Liver (tissue), 9 donors: Measurements from ENCODE around the gene APLN. TPM values are rescaled to one million over a fixed set of nuclear protein-coding genes. Genes with fewer than 3 reads are reported as not detected.

ENCODE experiments used
- DNase-seq: peaks from one replicate; pipeline ENCODE4 v3.0.0-alpha.2; 2017; ENCODE audit warnings: low spot score
- H3K27ac ChIP-seq, 2 donors: one replicate each; pipeline ENCODE4 v1.7.0; 2013; ENCODE audit warnings: inconsistent platforms in 2 of 2, low read length in 2 of 2, control low read depth in 1 of 2, low read depth in 1 of 2, mild to moderate bottlenecking in 1 of 2
- H3K27me3 ChIP-seq, 4 donors: one replicate each; pipeline versions ENCODE4 v1.6.1 to v1.7.0; 2013; ENCODE audit warnings: low read length in 3 of 4, inconsistent platforms in 1 of 4, mild to moderate bottlenecking in 1 of 4, moderate library complexity in 1 of 4; ENCODE audit not compliant: control insufficient read depth in 4 of 4, insufficient read depth in 4 of 4
- H3K36me3 ChIP-seq, 4 donors: one replicate each; pipeline versions ENCODE4 v1.6.1 to v1.7.0; 2013; ENCODE audit warnings: low read length in 3 of 4, mild to moderate bottlenecking in 3 of 4, low read depth in 1 of 4, moderate library complexity in 1 of 4; ENCODE audit not compliant: control insufficient read depth in 4 of 4, insufficient read depth in 3 of 4
- H3K4me1 ChIP-seq, 4 donors: one replicate each; pipeline versions ENCODE4 v1.6.1 to v1.7.0; 2013; ENCODE audit warnings: low read length in 3 of 4, mild to moderate bottlenecking in 3 of 4, moderate library complexity in 1 of 4; ENCODE audit not compliant: control insufficient read depth in 4 of 4, insufficient read depth in 4 of 4
- H3K4me3 ChIP-seq, 3 donors: one replicate each; pipeline versions ENCODE4 v1.6.1 to v1.7.0; 2013; ENCODE audit warnings: low read length in 3 of 3, control low read depth in 1 of 3, low read depth in 1 of 3, mild to moderate bottlenecking in 1 of 3
- H3K9ac ChIP-seq, 2 donors: one replicate each; pipeline ENCODE4 v1.7.0; 2013; ENCODE audit warnings: low read length in 2 of 2, mild to moderate bottlenecking in 2 of 2, moderate library complexity in 2 of 2, control low read depth in 1 of 2, low read depth in 1 of 2
- H3K9me3 ChIP-seq, 4 donors: one replicate each; pipeline versions ENCODE4 v1.6.1 to v1.7.0; 2013; ENCODE audit warnings: low read length in 3 of 4; ENCODE audit not compliant: control insufficient read depth in 4 of 4
- EGR1 ChIP-seq, 2 donors: IDR thresholded peaks; 2 replicates each; pipeline ENCODE4 v1.6.1; 2016 to 2018; ENCODE audit warnings: antibody characterized with exemption in 2 of 2, low read depth in 2 of 2
- FOXA1 ChIP-seq: IDR thresholded peaks from 2 replicates; pipeline ENCODE4 v1.6.1; 2016; ENCODE audit warnings: antibody characterized with exemption
- FOXA2 ChIP-seq: IDR thresholded peaks from 2 replicates; pipeline ENCODE4 v1.6.1; 2016; ENCODE audit warnings: antibody characterized with exemption
- GABPA ChIP-seq, 2 donors: IDR thresholded peaks in 1 of 2; conservative IDR thresholded peaks in 1 of 2; 2 replicates each; pipeline ENCODE4 v1.6.1; 2016; ENCODE audit warnings: antibody characterized with exemption in 2 of 2, mild to moderate bottlenecking in 1 of 2, moderate library complexity in 1 of 2
- HNF4A ChIP-seq, 2 donors: conservative IDR thresholded peaks; 2 replicates each; pipeline ENCODE4 v1.6.1; 2016; ENCODE audit warnings: antibody characterized with exemption in 2 of 2, mild to moderate bottlenecking in 2 of 2
- HNF4G ChIP-seq: IDR thresholded peaks from 2 replicates; pipeline ENCODE4 v1.6.1; 2016; ENCODE audit warnings: antibody characterized with exemption
- JUND ChIP-seq, 2 donors: IDR thresholded peaks; 2 replicates each; pipeline ENCODE4 v1.6.1; 2016; ENCODE audit warnings: antibody characterized with exemption in 2 of 2
- MAX ChIP-seq: IDR thresholded peaks from 2 replicates; pipeline ENCODE4 v1.6.1; 2016; ENCODE audit warnings: antibody characterized with exemption
- NR2F2 ChIP-seq: IDR thresholded peaks from 2 replicates; pipeline ENCODE4 v1.6.1; 2016; ENCODE audit warnings: antibody characterized with exemption
- RAD21 ChIP-seq, 2 donors: IDR thresholded peaks; 2 replicates each; pipeline ENCODE4 v1.6.1; 2016; ENCODE audit warnings: antibody characterized with exemption in 2 of 2, mild to moderate bottlenecking in 2 of 2
- RXRA ChIP-seq, 2 donors: IDR thresholded peaks; 2 replicates each; pipeline ENCODE4 v1.6.1; 2017 to 2018; ENCODE audit warnings: antibody characterized with exemption in 2 of 2, mild to moderate bottlenecking in 1 of 2
- SP1 ChIP-seq: IDR thresholded peaks from 2 replicates; pipeline ENCODE4 v1.6.1; 2018; ENCODE audit warnings: antibody characterized with exemption, mild to moderate bottlenecking
- TAF1 ChIP-seq: conservative IDR thresholded peaks from 2 replicates; pipeline ENCODE4 v1.6.1; 2016; ENCODE audit warnings: antibody characterized with exemption, mild to moderate bottlenecking
- YY1 ChIP-seq: IDR thresholded peaks from 2 replicates; pipeline ENCODE4 v1.6.1; 2016; ENCODE audit warnings: antibody characterized with exemption, mild to moderate bottlenecking
- WGBS: extraction: QIAGEN DNeasy Blood & Tissue Kit; methylation state at CpG from one replicate; pipeline ENCODE4 v1.1.7; 2013; 5-methylcytosine and 5-hydroxymethylcytosine counted together
- polyA plus RNA-seq, 2 donors: library from polyadenylated mRNA; stranded (reverse) in 1 of 2; unstranded in 1 of 2; fragments of 200-250 nt in 1 of 2; fragments of >200 nt in 1 of 2; fragmentation: Nextera tagmentation in 1 of 2; extraction: Ambion mirVana in 1 of 2; gene quantifications; one replicate each; pipeline versions ENCODE4 v1.2.1 to v1.2.3, GENCODE V29; 2013 to 2015
- total RNA-seq, 2 donors: library from RNA; depleted of rRNA; stranded (reverse); fragments of >200 nt; gene quantifications; one replicate each; pipeline ENCODE4 v1.2.3, GENCODE V29; 2014
- TF ChIP-seq, protein P1 (sequence below): IDR thresholded peaks from 2 replicates; pipeline ENCODE4 v1.6.1; 2016; ENCODE audit warnings: antibody characterized with exemption
- TF ChIP-seq, protein P2 (sequence below): IDR thresholded peaks from 2 replicates; pipeline ENCODE4 v1.6.1; 2016; ENCODE audit warnings: antibody characterized with exemption, mild to moderate bottlenecking
- TF ChIP-seq, protein P3 (sequence below): IDR thresholded peaks from 2 replicates; pipeline ENCODE4 v1.6.1; 2016; ENCODE audit warnings: antibody characterized with exemption
- TF ChIP-seq, protein P4 (sequence below): fragments of 150-350 bp; IDR thresholded peaks from 2 replicates; pipeline ENCODE4 v1.5.1; 2017; ENCODE audit warnings: improper control_type of control experiment, low read depth, low read length; ENCODE audit not compliant: missing input control
- donor health status: healthy.
- donor health status: healthy.
- donor health status: healthy.
- donor health status: healthy.
- donor health status: healthy.

Gene APLN
- total and polyA plus RNA-seq, 4 donors: 0.19 to 0.33 TPM; not detected in 2

DNA sequence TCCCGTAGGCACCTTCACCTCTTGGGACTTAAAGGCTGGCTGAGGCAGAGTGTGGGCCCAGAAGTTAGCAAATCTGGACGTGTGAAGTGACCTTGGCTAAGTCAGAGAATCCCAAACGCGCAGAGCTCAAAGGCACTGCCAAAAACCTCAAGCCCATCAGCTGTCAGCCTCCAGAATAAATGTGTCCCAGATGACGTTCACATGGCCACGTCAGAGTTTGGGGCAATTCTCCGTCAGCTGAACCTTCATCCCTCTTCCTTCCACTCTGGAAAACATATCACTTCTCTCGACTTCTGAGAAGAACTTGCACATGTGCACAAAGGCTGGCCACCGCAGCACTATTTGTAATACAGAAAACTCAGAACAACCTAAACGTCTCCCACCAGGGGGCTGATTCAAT is 35.7 kb upstream of the APLN start:
- no peaks in the 10 kb centered on the region for H3K27me3 ChIP-seq
- peaks cover 0 to 4% (median 3%) of the 10 kb centered on the region in 4 donors for H3K4me1 ChIP-seq
- no peak for DNase-seq
- H3K9ac ChIP-seq: no peak overlapping the region
- no peaks in the 10 kb centered on the region for H3K9me3 ChIP-seq
- TF ChIP-seq, protein P1, sequence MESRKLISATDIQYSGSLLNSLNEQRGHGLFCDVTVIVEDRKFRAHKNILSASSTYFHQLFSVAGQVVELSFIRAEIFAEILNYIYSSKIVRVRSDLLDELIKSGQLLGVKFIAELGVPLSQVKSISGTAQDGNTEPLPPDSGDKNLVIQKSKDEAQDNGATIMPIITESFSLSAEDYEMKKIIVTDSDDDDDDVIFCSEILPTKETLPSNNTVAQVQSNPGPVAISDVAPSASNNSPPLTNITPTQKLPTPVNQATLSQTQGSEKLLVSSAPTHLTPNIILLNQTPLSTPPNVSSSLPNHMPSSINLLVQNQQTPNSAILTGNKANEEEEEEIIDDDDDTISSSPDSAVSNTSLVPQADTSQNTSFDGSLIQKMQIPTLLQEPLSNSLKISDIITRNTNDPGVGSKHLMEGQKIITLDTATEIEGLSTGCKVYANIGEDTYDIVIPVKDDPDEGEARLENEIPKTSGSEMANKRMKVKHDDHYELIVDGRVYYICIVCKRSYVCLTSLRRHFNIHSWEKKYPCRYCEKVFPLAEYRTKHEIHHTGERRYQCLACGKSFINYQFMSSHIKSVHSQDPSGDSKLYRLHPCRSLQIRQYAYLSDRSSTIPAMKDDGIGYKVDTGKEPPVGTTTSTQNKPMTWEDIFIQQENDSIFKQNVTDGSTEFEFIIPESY: no peak
- TF ChIP-seq, protein P2, sequence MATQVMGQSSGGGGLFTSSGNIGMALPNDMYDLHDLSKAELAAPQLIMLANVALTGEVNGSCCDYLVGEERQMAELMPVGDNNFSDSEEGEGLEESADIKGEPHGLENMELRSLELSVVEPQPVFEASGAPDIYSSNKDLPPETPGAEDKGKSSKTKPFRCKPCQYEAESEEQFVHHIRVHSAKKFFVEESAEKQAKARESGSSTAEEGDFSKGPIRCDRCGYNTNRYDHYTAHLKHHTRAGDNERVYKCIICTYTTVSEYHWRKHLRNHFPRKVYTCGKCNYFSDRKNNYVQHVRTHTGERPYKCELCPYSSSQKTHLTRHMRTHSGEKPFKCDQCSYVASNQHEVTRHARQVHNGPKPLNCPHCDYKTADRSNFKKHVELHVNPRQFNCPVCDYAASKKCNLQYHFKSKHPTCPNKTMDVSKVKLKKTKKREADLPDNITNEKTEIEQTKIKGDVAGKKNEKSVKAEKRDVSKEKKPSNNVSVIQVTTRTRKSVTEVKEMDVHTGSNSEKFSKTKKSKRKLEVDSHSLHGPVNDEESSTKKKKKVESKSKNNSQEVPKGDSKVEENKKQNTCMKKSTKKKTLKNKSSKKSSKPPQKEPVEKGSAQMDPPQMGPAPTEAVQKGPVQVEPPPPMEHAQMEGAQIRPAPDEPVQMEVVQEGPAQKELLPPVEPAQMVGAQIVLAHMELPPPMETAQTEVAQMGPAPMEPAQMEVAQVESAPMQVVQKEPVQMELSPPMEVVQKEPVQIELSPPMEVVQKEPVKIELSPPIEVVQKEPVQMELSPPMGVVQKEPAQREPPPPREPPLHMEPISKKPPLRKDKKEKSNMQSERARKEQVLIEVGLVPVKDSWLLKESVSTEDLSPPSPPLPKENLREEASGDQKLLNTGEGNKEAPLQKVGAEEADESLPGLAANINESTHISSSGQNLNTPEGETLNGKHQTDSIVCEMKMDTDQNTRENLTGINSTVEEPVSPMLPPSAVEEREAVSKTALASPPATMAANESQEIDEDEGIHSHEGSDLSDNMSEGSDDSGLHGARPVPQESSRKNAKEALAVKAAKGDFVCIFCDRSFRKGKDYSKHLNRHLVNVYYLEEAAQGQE: no peak
- TF ChIP-seq TAF1 (no peak), YY1 (no peak), HNF4G (no peak), SP1 (no peak), EGR1 (IDR thresholded peaks at IDR 0.05; ENCODE audit: low read depth in 2 of 2) (no peak), RXRA (IDR thresholded peaks at IDR 0.05) (no peak), RAD21 (IDR thresholded peaks at IDR 0.05) (no peak), FOXA2 (no peak), NR2F2 (no peak), MAX (no peak), GABPA (IDR thresholded peaks at IDR 0.05 in 1 of 2, conservative IDR thresholded peaks at IDR 0.05 in 1 of 2) (no peak), JUND (IDR thresholded peaks at IDR 0.05) (no peak), FOXA1 (no peak), HNF4A (conservative IDR thresholded peaks at IDR 0.05) (no peak)
- TF ChIP-seq, protein P3, sequence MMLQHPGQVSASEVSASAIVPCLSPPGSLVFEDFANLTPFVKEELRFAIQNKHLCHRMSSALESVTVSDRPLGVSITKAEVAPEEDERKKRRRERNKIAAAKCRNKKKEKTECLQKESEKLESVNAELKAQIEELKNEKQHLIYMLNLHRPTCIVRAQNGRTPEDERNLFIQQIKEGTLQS: no peak
- TF ChIP-seq, protein P4, sequence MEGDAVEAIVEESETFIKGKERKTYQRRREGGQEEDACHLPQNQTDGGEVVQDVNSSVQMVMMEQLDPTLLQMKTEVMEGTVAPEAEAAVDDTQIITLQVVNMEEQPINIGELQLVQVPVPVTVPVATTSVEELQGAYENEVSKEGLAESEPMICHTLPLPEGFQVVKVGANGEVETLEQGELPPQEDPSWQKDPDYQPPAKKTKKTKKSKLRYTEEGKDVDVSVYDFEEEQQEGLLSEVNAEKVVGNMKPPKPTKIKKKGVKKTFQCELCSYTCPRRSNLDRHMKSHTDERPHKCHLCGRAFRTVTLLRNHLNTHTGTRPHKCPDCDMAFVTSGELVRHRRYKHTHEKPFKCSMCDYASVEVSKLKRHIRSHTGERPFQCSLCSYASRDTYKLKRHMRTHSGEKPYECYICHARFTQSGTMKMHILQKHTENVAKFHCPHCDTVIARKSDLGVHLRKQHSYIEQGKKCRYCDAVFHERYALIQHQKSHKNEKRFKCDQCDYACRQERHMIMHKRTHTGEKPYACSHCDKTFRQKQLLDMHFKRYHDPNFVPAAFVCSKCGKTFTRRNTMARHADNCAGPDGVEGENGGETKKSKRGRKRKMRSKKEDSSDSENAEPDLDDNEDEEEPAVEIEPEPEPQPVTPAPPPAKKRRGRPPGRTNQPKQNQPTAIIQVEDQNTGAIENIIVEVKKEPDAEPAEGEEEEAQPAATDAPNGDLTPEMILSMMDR: no peak
- no peak overlapping the region for H3K27ac ChIP-seq
- H3K4me3 ChIP-seq: no peak overlapping the region
- 90% methylated on average over 10 of the region's 10 CpGs for WGBS
- H3K36me3 ChIP-seq: no peaks in the 10 kb centered on the region

DNA sequence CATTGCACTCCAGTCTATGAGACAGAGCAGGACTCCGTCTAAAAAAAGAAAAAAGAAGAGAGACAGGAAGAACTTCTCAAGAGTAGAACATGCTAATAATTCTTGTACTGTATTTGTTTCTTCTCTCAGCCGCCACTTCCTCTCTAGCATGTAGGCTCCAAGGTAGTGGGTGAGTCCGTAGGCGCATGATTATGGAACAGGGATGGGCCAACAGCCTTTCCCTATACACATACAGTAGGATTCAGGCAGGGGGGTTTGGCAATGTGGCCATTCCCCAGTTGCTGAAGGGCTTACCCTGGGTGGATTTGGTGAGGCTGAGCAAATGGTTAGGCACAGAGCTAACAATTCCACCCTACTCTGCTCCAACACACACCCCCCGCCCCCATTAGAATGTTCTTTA is 35.0 kb upstream of the APLN start:
- Histone ChIP-seq H3K36me3 (no peaks in the 10 kb centered on the region), H3K9ac (no peak overlapping the region), H3K4me1 (peaks cover 0 to 4% (median 3%) of the 10 kb centered on the region in 4 donors), H3K27ac (no peak overlapping the region), H3K27me3 (no peaks in the 10 kb centered on the region), H3K4me3 (no peak overlapping the region), H3K9me3 (no peaks in the 10 kb centered on the region)
- 92% methylated on average over 5 of the region's 5 CpGs for WGBS
- no peak for DNase-seq
- no peak for TF ChIP-seq EGR1 (IDR thresholded peaks at IDR 0.05; ENCODE audit: low read depth in 2 of 2)
- no peak for TF ChIP-seq RXRA (IDR thresholded peaks at IDR 0.05)
- TF ChIP-seq, protein P2: no peak
- TF ChIP-seq YY1: no peak
- TF ChIP-seq RAD21 (IDR thresholded peaks at IDR 0.05): no peak
- TF ChIP-seq, protein P1: no peak
- TF ChIP-seq FOXA1: no peak
- TF ChIP-seq GABPA (IDR thresholded peaks at IDR 0.05 in 1 of 2, conservative IDR thresholded peaks at IDR 0.05 in 1 of 2): no peak
- no peak for TF ChIP-seq JUND (IDR thresholded peaks at IDR 0.05)
- no peak for TF ChIP-seq NR2F2
- TF ChIP-seq FOXA2: no peak
- TF ChIP-seq TAF1: no peak
- no peak for TF ChIP-seq HNF4G
- TF ChIP-seq SP1: no peak
- no peak for TF ChIP-seq MAX
